ENCODE measurements around the gene TMEM140. TPM values are rescaled to one million over a fixed set of nuclear protein-coding genes. Genes with fewer than 3 reads are reported as not detected.

Gene TMEM140
- total RNA-seq, 1 experiment from 2014 or later = 0.92 TPM

DNA sequence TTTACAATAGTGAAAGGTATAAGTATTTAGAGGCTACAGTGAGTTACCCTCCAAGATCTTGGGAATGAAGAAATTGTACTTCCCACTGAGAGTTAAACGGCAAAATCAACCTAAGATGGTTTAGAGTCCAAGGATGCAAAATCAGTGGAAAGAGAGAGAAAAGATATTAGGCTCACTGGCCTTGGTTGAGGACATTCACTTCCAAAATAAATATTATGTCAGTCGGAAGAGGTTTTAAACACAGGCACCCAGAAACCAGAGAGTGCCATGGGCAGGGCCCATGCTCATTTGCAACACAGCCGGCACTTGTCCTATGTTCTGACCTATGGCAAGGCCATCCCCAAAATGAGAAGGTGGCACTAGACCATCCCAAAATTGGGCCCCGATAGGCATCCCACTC, 67.3 kb downstream of the TMEM140 start:
- H3K27me3 ChIP-seq (ENCODE audit: insufficient read depth, low read depth) = no peaks in the 10 kb centered on the region
- H3F3A ChIP-seq (ENCODE audit: insufficient read depth, low read depth) = no peaks in the 10 kb centered on the region
- intact Hi-C loops (cut with micrococcal nuclease; ENCODE audit: unreplicated experiment) = no loop called here
- no peaks in the 10 kb centered on the region for H3K36me3 ChIP-seq (ENCODE audit: low read depth)
- no peaks in the 10 kb centered on the region for H3K79me2 ChIP-seq (ENCODE audit: low read depth)
- H3K9me3 ChIP-seq (ENCODE audit: insufficient read depth, low read depth) = no peaks in the 10 kb centered on the region
- POLR2A ChIA-PET (ENCODE audit: unreplicated experiment) = interaction anchor here (0.6 kb wide), 1 partner anchor 584 kb away, joined by 4 read pairs; no protein-coding TSS in a partner anchor
- CTCF ChIA-PET = no interaction called here
- H3K4me2 ChIP-seq = no peak overlapping the region
- no TSS peak for BruUV-seq (replicated peaks)
- no peak overlapping the region for H3K27ac ChIP-seq
- no peaks in the 10 kb centered on the region for H3K9me2 ChIP-seq (ENCODE audit: insufficient read depth)
- no peaks in the 10 kb centered on the region; the same call in 1 of the 2 replicates for H3K4me1 ChIP-seq (replicated peaks; ENCODE audit: insufficient read depth)
- DNase-seq = no peak
- TF ChIP-seq CTCF (conservative IDR thresholded peaks at IDR 0.05) = no peak
- no peak for TF ChIP-seq EZH2 (IDR thresholded peaks at IDR 0.05; ENCODE audit: low read depth)
- H2AFZ ChIP-seq = no peak overlapping the region
- H3K4me3 ChIP-seq = no peak overlapping the region
- H4K20me1 ChIP-seq (ENCODE audit: insufficient read depth) = no peaks in the 10 kb centered on the region

GRCh38 chr7:135215698-135216097, 67.8 kb downstream of the TMEM140 start:
- Histone ChIP-seq H3F3A (ENCODE audit: insufficient read depth, low read depth) (no peaks in the 10 kb centered on the region), H3K27ac (no peak overlapping the region), H3K9me3 (ENCODE audit: insufficient read depth, low read depth) (no peaks in the 10 kb centered on the region), H4K20me1 (ENCODE audit: insufficient read depth) (no peaks in the 10 kb centered on the region), H3K4me3 (no peak overlapping the region), H3K4me1 (replicated peaks; ENCODE audit: insufficient read depth) (no peaks in the 10 kb centered on the region; the same call in 1 of the 2 replicates), H3K9me2 (ENCODE audit: insufficient read depth) (no peaks in the 10 kb centered on the region), H3K27me3 (ENCODE audit: insufficient read depth, low read depth) (no peaks in the 10 kb centered on the region), H3K36me3 (ENCODE audit: low read depth) (no peaks in the 10 kb centered on the region), H2AFZ (no peak overlapping the region), H3K79me2 (ENCODE audit: low read depth) (no peaks in the 10 kb centered on the region), H3K4me2 (no peak overlapping the region)
- ChIA-PET POLR2A (ENCODE audit: unreplicated experiment) (no interaction called here), CTCF (no interaction called here)
- TF ChIP-seq EZH2 (IDR thresholded peaks at IDR 0.05; ENCODE audit: low read depth) (no peak), CTCF (conservative IDR thresholded peaks at IDR 0.05) (no peak)
- no TSS peak for BruUV-seq (replicated peaks)
- no peak for DNase-seq
- intact Hi-C loops (cut with micrococcal nuclease; ENCODE audit: unreplicated experiment) = no loop called here

Small RNA genes lying within 50 kb of the gene (microRNA-seq; reads per million reads assigned to microRNA genes)
- not detected for gene MIR6509 (ENCODE audit: borderline number of aligned reads, borderline replicate concordance)

Other genes starting within 250 kb of the TMEM140 start
- 3.2 and 4.3 TPM in 2 replicates for gene AGBL3, start 161.6 kb upstream of the TMEM140 start, total RNA-seq (2021)
- 70.5 and 76.0 TPM in 2 replicates for gene CYREN, start 22.6 kb downstream of the TMEM140 start, total RNA-seq (2021)
- gene WDR91, start 63.5 kb downstream of the TMEM140 start, total RNA-seq (2021) = 7.6 and 8.4 TPM in 2 replicates
- not detected in 2 replicates for gene STRA8, start 85.8 kb downstream of the TMEM140 start, total RNA-seq (2021)